Lung microvascular endothelial cell (primary cell): ENCODE data around the gene CCNQ. TPM values are rescaled to one million over a fixed set of nuclear protein-coding genes. Genes with fewer than 3 reads are reported as not detected.

Experiments used
- DNase-seq, 2 donors: peaks; one replicate each; pipeline versions ENCODE4 v3.0.0 to v3.0.0-alpha.2; 2010; ENCODE audit warnings: low read depth in 2 of 2
- total RNA-seq: library from RNA; depleted of rRNA; stranded (reverse); fragments of >200 nt; gene quantifications from 2 replicates; pipeline ENCODE4 v1.2.1, GENCODE V29; 2014

CCNQ gene
- 31.9 and 33.1 TPM in 2 replicates for total RNA-seq

DNA sequence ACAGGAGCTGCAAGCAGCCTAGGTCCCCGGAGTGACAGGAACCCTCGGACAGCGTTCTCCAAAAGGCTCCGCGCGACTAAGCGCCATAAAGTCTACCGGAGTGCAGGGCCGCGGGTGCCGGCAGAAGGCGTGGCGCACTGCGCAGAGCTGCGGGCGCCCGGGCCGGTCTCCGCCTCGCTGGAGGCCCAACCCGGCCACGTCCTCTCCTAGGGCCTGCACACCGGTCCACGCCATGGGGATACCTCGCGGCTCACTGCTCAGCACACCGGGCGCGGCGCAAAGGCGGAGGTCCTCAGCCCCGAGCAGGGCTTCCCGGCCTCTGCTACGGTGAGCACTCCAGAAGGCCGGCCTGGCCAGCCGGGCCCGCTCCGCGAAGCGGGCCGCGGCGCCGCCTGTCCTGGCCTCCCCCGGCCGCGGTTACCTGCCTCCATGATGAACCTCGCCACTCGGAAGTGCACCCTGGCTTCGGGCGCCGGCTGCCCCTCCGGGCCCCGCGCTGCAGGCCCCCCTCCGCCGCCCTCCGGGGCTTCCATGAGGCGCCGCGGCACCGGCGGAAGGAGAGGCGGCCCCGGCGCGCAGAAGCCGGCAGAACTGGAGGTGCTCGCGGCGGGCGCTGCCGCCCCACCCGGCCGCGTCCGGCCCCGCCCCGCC lies at the start of gene CCNQ:
CCNQ (minus strand) TSS at position 599 of the 651 bp plus-strand sequence; CDS start at position 533, 66 bp downstream.
- peak; percentile 41 to 46 for DNase-seq

DNA sequence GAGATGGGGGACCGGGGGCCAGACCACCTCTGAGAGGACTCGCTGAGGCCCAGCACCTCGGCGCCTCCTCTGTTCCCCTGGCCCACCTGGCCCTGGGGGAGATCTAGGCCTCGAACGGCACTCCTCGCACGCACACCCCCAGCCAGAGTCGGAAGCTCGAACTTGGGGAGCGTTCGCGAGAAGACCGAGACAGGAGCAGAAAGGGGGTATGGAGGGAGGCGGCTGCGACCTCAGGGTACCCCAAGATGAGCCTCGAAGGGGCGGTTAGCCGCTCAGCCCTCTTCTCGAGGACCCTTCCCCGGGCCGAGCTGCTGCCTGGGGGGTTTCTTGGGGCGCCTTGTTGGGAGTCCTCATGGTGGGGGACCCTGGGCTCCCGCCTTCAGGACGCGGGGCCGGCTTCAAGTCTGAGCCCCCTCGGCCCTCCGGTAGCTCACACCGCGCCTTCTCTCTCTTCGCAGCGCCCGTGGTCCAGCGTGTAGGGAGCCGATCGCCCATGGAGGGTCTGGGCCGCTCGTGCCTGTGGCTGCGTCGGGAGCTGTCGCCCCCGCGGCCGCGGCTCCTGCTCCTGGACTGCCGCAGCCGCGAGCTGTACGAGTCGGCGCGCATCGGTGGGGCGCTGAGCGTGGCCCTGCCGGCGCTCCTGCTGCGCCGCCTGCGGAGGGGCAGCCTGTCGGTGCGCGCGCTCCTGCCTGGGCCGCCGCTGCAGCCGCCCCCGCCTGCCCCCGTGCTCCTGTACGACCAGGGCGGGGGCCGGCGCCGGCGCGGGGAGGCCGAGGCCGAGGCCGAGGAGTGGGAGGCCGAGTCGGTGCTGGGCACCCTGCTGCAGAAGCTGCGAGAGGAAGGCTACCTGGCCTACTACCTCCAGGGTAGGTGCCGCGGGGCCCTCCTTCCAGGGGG lies 48.8 kb upstream of the CCNQ start:
- DNase-seq, result no peak

DNA sequence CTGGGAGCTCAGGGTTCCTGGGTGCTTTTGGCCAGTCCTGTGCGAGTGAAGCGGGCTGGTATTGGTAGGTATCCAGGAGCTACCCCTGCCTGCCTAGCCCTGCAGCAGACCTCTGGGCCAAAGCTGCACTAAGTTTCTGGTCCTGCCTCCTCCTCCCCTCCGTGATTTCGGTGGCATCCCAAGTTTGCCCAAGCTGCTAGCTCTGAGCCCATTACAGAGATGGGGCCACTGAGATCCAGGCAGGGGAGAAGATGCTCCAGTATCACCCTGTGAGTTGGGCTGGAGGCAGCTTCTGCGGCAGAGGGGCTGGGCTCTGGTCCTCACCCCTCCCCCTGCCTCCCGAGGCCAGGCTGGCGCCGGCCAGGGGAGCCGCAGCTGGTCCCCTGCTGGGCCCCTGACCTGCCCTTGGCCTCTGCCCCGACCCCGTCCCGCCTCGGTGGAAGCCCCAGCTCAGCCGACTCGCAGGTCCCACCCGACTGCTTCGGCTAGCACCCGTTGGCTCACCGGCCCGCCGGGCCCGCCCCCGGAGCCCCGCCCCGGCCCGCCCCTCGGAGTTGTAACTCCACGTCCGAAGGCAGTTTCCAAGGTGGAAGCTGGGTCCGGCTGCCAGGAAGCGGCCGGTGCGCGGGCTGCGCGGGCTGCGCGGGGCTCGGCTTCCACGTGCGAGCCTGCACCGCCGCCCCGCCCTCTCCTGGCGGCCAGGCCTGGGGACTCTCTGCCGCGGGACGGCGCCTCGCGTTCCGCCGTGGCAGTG lies 47.9 kb upstream of the CCNQ start, which contains the start of gene DUSP9:
DUSP9 (plus strand) TSS at position 584 of the 754 bp plus-strand sequence. CDS start 751 bp downstream, outside the sequence.
- DNase-seq, result peak in 1 of 2 donors; percentile 22

DNA sequence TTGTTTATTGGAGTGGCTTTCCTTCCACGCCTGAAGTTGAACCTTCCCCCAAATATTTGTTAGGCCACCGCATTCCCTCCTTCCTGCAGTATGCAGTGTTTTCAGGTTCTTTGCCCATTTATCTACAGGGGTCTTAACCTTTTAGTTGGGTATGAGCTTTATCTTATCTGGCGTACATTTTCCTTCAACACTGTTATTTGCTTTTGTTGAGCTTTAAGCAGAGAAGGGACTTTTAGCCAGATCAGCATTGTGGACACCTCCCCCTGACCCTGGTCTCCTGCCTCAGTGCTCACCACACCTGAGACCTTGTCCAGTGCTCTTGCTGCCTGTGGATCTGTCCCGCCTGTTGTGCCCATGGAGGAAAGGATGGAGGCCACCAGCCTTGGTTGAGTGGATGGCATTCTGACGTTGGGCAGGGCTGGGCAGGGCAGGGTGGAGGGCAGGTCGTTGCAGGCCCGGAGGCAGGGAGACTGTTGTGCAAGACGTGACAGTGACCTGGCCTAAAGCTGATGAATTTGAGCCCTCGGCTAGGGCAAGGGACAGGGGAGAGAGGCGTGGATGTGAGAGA lies 47.1 kb upstream of the CCNQ start:
- no peak for DNase-seq

DNA sequence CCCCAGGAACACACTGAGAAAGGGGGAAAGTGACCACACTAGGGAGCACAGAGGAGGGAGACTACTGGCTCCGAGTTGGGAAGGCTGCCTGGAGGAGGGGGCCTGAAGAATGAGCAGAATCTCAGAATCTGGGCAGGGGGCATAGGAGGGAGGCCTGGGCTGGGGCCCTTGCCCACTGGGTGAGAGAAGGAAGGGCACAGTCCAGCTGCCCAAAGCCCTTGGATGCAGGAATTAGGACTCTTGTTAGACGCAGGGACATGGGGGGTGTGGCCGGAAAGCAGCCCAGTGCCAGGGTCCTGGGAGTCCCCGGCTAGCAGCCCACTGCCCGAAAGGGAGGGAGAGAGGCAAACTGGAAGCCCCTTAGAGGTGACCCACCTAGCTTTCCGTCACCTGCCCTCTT lies 46.2 kb upstream of the CCNQ start:
- DNase-seq, result no peak

DNA sequence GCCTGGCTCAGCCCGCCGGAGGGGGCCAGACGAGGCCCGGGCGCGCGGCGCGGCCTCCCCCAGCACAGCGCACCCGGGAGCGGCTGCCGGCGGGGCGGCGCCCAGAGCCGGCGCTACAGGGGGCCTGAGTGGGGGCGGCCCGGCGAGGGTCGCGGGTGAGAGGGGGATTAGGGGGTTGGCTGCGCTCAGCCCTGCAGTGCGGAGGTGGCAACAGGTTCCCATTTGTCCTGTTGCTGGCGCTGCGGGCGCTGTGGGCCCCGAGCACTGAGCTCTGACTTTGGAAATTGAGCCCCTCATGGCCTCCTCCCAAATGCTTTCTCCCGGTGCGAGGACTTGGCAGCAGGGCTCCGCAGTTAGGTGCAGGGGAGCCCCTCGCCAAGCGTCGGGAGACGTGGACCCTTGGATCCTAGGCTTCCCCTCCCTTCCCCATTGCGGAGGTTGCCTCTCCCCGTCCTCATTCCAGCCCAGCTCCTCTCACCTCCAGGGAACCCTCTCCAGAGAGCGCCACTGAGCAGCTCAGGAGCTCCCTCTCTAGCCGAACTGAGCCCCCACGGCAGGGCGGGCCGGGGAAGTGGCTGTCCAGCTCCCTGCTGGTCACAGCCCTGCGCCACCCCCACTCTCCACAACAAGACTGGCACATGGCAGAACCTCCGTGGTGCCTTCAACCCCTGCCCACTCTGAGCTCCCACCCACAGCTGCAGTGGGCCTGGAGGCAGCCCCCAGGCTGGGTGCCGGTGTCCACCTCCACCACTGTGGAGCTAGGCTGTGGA lies 45.6 kb upstream of the CCNQ start:
- DNase-seq, result no peak

DNA sequence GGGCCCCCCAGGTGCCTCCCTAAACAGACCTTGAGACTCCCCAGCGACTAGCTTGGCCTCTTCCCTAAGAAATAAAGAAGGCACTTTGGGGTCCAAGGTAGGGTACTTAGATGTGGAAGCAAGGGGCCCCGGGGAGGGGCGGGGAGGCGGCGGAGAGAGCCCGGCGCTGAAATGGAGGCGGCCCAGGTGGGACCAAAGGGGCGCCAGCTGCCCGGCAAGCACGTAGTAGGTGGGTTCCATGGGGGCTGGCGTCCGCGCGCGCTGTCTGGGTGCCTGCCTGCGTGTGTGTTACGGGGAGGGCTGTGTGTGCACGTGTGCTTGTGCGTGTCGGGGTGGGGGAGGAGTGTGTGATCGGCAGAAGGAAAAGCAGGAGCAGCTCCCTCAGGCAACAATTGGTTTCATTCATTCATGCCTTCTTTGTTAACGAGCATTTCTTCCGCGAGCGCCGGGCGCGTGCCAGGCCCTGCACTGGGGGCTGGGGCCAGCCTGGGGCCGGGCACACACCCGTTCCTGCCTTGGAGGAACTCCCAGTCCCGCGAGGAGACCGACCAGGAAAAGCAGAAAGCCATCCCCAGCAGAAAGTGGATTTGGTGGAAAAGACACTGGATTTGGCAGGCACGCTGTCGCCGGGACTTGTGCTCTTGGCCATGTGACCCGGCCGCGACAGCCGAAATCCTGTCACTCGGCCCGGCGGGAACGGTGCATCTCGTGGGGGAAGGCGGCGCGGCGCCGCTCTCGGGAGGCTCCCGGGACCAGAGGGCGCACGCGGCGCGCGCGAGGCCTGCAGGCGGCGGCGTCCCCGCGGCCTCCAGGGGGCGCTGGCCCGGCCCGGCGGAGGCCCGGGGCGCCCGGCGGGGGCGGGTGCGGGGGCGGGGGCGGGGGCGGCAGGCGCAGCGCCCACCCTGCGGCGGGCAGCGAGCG lies 44.8 kb upstream of the CCNQ start:
- DNase-seq, result peak in 1 of 2 donors; percentile 20

DNA sequence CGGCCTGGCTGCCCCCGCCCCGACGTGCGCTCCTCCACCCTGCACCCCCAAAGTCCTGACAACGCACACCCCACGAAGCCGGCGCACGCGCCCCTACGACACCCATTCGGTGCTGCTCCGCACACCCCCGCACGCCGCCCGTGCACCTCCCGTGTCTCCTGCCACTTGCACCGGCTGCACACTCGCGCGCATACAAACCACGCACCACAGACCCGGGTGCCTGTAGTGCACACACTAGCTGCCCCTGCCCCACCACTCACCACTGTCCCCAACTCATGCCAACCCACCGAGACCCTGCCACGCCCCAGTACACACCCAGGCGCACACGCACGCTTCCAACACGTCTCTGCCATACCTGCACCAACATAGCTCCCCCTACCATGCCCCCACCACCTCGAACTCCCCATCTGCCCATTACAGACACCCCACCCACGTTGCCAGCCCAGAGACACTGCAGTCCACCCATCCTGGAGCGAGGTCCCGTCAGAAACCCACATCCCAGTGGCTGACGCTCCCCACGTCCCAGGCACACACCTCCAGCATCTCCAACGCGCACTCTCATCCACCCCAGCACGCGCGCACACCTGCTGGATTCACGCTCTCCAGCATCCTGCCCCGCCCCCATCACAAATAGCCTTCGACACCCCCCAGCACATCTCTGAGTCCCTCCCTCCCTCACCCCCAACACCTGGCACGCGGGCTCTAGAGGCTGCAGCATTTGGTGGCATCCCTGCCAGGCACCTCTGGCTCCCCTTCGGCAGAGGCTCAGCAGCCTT lies 43.9 kb upstream of the CCNQ start:
- DNase-seq, result no peak

DNA sequence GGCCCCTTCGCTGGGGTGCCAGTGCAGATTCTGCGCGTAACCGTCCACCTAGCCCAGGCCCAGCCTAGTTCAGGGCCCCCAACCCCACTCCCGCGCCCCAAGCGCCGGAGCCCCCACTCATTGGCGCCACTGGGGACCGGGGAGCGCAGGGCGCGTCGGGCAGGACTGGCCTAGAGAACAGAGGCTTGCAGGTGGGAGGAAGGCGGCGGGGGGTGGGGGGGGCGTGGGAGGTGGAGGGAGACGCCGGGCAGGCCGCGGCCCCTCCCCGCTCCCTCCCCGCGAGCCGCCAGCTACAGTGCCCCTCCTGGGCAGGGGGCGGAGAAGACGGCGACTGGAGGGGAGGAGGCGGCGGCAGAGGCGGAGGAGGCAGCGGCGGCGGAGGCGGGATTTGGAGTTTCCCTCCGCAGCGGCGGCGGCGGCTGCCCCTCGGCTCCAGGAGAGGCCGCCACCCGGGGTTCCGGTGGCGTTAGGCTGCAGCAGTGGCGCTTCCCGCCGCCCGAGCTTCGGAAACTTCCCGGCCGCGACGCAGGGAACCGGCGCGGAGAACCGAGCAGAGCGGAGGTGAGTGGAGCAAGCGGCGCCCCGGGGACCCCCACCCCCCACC lies 43.2 kb upstream of the CCNQ start:
- no peak for DNase-seq

DNA sequence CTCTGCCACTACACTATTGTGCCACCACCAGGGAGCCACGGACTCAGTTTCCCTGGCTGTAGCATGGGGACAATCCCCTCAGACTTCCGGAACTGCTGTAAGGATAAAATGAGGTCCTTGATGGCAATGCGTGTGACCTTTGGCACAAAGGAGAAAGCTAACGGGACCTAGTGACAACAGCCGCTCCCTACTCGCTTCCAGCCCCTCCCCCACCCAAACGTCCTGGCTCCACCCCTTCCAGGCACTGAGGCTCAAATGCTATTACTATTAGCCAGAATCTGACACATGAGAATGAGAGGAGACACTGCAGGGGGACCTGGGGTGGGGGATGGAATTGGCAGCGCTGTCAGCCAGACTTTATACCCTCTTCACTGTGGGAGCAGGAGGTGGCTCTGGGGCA lies 42.7 kb upstream of the CCNQ start:
- DNase-seq, result no peak

DNA sequence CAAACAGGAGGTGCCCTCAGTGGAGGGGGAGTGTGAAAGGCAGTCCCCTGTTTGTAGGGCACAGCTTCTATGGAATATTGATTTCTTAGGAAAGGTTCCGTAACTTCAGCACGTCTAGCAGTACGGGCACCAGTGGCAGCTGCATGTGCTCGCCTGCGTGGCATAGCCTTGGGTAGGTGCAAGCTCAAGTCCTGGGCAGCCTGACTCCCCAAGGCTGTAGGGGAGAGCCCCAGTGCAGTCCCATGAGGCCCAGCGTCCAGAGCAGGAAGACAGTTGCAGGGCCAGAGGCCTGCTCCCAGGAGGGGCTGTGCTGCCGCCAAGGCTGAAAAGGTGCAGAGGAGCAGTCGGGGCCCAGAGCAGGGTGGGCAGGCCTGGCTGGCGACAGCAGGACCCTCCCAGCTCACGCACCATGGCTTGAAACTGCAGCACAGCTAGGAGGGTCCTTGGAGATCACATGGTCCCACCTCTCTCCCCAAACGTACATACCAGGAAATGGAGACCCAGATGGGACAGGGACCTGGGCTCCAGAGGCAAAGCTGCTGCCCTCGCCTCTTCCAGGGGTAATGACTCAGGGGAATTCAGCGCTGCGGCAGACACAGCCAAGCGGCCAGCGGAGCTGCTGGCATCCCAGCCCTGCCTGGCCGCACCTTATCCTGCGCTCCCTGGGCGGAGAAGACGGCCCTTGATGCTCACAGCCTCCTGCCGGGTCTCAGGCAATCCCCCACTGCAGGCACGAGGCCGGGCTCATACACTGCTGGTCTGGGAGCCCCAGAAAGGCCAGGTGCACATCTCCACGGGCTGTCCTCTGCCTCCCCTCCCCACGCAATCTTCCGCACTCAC lies 42.0 kb upstream of the CCNQ start:
- DNase-seq, result no peak

DNA sequence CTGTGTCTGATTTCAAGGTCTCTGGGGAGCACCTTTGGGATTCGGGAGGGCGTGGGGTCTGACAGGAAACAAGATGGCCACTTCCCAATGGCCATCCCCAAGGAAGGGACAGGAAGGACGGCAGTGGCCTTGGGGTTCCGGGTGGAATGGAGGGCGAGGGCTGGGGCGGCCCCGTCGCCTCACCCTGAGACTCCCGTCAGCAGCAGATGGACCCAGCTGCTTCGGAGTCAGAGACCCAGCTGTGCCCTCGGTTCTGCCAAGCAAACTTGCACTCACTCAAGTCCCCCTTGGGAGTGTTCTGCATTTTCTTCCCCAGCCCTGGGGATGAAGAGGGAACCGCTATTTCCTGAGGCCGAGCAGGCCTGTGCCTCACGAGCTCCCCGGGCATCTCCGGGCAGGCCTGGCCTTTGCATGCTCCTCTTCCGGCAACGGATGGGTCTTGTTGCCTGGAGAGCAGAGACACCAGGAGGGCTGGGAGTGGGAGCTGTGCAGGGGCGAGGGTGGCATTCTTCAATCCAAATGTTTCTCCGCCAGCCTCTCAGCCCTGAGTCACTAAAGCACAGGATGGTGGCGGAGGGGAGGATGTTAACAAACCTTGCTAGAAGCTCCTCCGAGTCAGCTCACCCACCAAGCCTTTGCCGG lies 41.2 kb upstream of the CCNQ start:
- DNase-seq, result no peak

DNA sequence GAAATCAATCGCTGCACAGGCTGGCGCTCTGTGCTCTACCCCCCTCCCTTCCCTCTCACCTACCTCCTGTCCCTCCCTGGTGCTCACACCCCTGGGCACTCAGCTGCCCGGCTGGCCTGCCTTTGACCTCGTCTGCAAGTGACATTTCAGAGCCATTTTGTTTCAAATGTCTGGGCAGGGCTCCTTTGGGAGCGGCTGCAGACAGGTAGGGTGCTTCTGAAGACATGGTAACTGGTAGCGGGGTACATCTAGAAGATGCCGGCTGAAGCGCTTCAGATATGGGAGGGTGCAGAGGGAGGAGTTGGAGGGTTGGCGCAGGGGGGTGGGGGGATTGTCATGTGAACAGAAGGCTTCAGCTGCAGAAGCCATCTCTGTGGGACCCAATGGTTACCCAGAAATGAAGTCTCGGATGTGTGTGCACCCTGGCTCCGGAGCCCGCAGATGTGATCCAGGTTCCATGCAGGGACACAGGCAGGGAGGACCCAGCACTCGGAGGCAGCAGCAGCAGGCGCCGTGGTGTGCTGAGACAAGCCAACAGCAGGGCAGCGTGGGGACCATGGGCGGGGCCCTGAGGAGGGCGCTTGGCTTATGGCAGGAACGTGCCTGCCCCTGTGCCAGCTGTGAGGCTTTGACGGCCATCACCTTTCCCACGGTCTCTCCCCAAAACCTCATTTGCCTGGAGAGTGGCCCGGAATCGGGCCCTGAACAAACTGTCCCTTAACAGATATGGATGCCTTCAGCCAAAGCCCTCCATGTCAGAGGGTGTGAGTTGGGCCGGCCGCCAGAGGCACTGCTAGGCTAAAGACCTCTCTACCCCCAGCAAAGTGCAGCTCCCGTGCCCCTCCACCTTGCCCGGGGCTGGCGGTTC lies 40.5 kb upstream of the CCNQ start:
- DNase-seq, result no peak

DNA sequence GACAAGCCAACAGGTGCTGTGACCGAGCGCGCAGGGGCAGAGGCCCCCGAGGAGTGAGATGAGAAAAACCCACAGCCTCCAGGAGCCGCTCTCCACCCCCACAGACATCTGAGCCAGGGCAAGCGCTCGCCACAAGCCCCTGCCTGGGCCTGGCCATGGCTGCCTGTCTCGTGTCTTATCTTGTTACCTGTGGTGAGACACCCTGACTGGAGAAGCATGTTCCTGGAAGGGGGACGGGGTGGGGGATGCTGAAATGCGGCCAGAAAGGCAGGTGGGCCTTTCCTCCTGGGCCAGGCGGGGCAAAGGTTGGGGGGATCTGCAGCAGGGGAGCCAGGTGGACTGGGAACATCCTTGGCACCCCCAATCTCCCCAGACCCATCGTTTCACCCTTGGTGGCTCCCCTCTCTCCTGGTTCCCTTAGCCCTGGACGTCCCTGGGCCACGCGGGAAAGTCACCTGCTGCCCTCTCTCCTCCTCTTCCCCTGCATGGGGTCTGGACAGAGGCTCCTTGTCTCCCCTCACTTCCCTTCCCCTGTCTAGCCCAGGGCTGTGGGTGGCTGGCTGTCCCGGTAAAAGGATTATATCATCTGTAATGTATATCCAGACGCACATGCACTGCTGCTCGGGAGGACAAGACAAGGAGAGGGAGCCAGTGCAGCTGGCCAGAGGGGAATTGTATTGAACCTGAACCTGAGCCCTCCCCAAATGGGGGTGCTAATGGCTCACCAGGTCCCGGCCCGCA lies 39.7 kb upstream of the CCNQ start:
- DNase-seq, result no peak

DNA sequence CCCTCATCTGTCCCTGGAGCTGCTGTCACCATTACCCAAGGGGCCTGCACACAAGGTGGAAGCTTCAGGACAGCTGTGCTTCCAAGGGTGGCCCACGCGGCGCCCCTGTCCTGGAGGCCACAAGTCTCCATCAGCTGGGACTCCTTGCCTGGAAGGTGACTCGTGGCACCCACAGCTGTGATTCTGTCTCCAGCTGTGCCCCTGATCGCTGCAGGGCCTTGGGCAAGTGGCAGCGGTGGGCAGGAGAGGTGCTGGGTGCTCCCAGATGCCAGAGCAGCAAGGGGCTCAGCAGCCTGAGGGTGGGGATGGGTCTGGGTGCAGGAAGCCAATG lies 39.1 kb upstream of the CCNQ start:
- DNase-seq, result no peak
